ENCODE results near the gene PLXNA2.

Gene PLXNA2

GRCh38 chr1:208059409-208060001 is 184.7 kb downstream of the PLXNA2 start:
- no peak for DNase-seq

- no peak for DNase-seq
Observed at GRCh38 chr1:208058756-208059155, 185.4 kb downstream of the PLXNA2 start.

DNA sequence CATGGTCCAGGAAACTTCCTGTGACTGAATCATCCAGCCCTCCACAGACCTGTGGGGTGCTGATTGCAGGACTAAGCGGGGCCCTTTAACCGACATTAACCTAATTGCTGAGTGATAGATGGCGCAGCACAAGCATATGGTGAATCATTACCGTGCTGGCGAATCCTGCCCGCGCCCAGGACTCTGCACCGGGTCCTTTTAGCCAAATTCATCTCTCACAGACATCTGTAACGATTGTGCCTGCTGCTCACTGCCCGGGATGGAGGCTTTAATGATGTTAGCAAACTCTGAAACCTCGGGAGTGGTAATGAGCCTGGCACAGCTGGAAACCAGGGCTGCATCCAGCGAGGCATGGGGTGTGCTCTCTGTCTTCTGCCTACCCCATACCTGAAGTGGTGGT is 185.9 kb downstream of the PLXNA2 start:
- DNase-seq: no peak

- DNase-seq: no peak
Observed at GRCh38 chr1:208057056-208057455, 187.1 kb downstream of the PLXNA2 start.

- DNase-seq: no peak
Observed at GRCh38 chr1:208055535-208055934, 188.6 kb downstream of the PLXNA2 start.

DNA sequence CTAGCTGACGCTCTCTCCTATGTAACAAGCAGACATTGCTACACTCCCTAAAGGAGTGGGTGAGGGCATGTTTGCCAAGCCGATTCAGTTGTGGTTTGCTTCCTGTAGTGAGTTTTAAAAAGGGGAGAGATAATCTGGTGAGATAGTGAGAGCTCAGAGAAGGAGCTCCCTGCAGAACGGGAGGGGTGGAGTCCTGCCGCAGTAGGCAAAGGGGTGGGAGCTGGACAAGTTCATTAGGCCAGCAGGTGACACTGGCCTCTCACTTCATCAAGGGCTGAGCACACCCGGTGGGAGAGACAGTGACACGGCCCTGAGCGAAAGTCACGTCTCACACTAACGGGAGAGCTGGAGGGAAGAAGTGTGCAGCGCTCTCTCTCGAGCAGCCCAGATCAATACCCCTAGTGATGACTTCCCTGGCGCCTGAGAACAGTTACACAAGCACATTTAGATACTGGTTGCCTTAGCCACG is 189.2 kb downstream of the PLXNA2 start:
- no peak for DNase-seq

- DNase-seq: no peak
Observed at GRCh38 chr1:208054485-208054884, 189.7 kb downstream of the PLXNA2 start.

- no peak for DNase-seq
Observed at GRCh38 chr1:208053661-208054060, 190.5 kb downstream of the PLXNA2 start.

- DNase-seq: no peak
Observed at GRCh38 chr1:208052926-208053407, 191.2 kb downstream of the PLXNA2 start.

GRCh38 chr1:208052135-208052534 is 192.0 kb downstream of the PLXNA2 start:
- no peak for DNase-seq

GRCh38 chr1:208051651-208052050 is 192.5 kb downstream of the PLXNA2 start:
- no peak for DNase-seq

DNA sequence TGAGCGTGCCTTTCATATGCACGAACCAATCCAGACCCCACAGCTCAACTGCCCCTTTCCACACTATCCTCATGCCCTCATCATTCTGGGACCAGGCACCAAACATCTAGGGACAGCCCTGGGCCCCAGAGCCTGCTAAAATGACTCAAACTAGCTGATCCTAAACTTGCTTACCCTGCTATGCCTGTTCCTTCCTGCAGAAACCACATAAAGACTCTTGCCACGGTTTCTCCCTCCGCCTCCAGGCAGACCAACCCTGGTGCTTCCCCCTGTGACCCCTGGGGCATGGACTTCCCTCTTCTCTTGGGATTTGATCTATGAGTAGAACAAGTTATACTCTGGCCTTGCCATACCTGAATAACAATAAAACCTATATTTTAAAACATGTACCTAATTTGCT is 195.3 kb downstream of the PLXNA2 start:
- no peak for DNase-seq

DNA sequence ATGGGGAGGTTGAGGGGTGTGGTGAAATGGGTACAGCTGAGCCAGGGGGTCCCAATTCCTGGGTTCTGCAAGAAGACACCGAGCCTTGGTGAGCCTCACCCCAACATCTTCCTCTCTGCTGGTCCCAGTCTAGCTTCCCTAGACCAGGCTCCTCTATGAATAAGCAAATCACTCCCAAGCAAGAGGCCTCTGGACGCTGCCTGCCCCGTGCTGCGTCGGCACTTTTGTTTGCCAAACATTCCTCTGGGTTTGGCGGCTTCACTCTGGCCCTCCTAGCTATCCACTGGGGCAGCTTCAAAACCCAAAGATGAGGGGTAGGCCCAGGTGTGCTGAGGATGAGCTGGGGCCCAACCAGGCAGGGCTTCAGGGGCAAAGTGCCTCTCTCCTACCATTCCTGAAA is 196.2 kb downstream of the PLXNA2 start:
- DNase-seq: no peak

DNA sequence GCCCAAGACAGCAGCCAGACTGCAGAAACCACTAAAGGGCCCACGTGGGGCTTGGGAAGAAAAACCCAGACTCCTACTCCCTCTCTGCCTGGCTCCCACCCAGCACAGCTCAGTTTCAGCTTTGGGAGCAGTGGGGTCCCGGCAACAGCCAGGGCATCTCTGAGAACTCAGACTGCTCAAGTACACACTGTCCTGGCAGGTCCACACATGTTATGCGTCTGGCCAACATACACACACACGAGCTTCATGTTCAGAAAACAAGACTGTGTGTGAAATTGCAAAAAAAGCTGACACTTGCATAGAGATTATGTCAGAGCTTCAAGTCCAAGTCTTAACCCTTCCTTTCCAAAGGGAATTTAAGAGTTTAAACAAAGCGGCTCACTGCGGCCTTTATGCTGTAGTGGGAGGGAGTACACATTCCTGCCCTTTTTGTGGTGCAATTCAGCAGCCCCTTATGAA is 196.7 kb downstream of the PLXNA2 start:
- DNase-seq: no peak

DNA sequence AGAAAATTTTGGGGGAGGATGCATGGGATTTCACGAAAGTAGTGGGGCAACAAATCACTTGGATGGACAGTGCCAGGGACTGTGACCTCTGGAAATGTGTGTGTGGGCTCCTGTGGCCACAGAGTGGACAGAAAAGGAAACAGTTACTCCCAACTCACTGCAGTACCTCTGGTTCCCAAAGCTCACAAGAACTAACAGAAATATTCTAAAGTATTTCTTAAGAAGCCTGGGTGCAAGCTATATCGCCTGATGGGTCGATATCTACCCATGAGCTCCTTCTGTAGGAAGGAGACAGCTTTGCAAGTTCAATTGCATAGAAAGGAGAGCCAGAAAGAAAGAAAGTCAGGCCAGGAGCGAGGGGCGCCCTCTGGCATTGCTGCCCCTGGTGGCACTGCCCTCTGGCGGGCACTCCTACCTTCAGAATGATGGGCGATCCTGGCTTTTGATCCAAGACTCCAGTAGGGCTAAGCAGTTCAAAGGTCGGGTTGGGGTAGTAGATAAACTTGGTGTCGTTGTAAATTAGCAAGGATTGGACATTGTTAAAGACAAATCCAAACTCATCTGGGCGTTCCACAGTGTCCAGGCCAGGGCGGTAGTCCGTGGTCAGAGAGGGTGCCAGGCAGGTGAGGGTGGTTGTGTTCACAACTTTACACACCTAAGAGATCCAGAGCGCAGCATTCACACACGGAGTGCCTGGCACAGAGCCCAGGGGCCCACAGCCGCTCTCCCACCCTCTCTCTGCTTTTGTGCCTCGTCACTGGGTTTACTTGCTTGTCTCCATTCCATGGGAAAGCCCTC is 198.5 kb downstream of the PLXNA2 start:
- no peak for DNase-seq

GRCh38 chr1:208044589-208045462 is 199.4 kb downstream of the PLXNA2 start:
- DNase-seq: no peak

DNA sequence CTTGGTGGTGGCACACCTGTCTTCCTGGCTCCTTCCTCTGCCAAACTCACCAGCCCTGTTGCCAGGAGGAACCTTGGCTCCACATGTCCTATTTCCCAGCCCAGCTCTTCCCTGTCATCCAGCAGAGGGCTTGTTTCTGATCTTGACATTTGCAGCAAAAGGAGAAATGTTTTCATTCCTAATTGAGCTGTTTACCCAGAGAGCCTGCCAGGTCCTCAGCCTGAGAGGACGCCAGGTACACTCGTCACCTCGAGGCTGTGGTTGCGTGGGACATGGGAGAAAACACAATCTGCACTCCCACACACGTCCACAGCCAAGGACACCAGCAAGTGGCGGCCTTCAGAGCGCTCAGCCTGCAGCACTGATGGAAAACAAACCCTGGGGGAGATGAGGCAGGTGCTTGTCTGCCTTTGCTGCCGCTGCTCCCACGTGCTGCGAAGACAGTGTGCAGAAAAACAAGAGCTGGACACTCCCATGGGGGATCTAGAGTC is 200.4 kb downstream of the PLXNA2 start:
- DNase-seq: no peak

- DNase-seq: no peak
Observed at GRCh38 chr1:208042868-208043267, 201.3 kb downstream of the PLXNA2 start.

DNA sequence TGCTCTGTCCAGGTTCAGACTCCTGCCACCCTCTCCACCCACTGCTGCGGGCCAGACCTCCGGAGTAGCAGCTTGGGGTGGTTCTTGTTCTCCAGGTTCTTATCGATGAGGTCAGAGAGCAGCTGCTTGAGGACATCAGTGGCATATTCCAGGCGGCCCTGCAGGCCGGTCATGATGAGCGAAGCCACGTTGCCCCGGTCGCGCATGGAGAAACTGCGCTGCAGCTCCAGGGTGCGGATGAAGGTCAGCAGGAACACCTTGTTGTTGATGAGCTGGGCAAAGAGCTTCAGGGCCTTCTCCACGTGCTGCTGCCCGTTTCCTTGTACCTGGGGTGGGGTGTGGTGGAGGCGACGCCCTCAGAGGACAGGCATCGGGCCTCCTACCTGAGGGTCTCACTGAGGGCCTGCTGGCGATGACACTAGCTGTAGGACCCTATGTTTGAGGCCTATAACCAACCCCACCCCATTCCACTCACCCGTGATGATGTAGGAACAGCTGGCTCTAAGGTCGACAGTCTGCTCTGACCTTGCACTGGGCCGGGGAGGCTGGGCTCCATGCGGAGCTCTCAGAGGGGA is 202.1 kb downstream of the PLXNA2 start:
- DNase-seq: no peak

- no peak for DNase-seq
Observed at GRCh38 chr1:208041505-208041904, 202.7 kb downstream of the PLXNA2 start.

DNA sequence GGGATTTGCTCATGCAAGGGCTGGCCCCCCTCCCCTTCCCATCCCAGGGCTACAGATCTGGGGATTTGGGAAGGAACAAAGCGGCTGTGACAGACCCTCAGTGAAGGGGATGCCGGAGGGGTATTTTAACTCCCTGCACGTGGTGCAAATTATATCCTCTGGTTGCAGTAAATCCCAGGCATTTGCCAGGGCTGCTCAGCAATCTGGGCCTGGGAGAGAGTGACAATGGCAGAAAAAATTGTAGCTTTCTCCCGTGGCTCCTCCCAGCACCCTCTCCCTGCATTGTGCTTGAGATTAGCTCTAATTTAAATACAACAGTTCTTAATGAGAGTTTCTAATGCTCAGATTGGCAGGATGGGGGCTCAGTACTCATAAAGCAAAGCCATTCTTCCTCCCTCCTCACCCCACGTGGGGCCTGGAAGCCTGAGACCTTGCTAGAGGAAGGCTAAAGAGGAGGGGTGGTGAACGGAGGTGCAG is 203.3 kb downstream of the PLXNA2 start:
- no peak for DNase-seq

- no peak for DNase-seq
Observed at GRCh38 chr1:208039536-208040332, 204.4 kb downstream of the PLXNA2 start.

Measured in stimulated activated naive CD4-positive, alpha-beta T cell (primary cell).